K562 (cell line): ENCODE measurements around the gene SLC25A11. TPM values are rescaled to one million over a fixed set of nuclear protein-coding genes. Genes with fewer than 3 reads are reported as not detected.

ENCODE experiments used
- ARID1B ChIP-seq: fragments of 450-650 bp; IDR thresholded peaks from 2 replicates; pipeline ENCODE4 v1.6.1; 2016; ENCODE audit warnings: antibody characterized with exemption, mild to moderate bottlenecking, inconsistent platforms
- BRCA1 ChIP-seq, 2 experiments: fragments of 450-650 bp in 1 of 2; sonication (generic) in 1 of 2; formaldehyde crosslinking in 1 of 2; IDR thresholded peaks; 2 replicates each; pipeline versions ENCODE4 v1.5.0 to v1.6.1; 2017 to 2020; ENCODE audit warnings: mild to moderate bottlenecking in 1 of 2, missing genetic modification reagents in 1 of 2
- BRD9 ChIP-seq: fragments of 450-650 bp; IDR thresholded peaks from 2 replicates; pipeline ENCODE4 v1.6.1; 2018; ENCODE audit warnings: low read depth; ENCODE audit not compliant: partially characterized antibody
- CHAMP1 ChIP-seq: fragments of 450-650 bp; IDR thresholded peaks from 2 replicates; pipeline ENCODE4 v1.6.1; 2016; ENCODE audit warnings: mild to moderate bottlenecking
- MAX ChIP-seq: sonication (generic); formaldehyde crosslinking; IDR thresholded peaks from 2 replicates; pipeline ENCODE4 v1.9.0; 2022; ENCODE audit warnings: mild to moderate bottlenecking, missing genetic modification reagents
- NFE2L1 ChIP-seq: fragments of 450-650 bp; IDR thresholded peaks from 2 replicates; pipeline ENCODE4 v1.6.1; 2016; ENCODE audit warnings: missing genetic modification characterization, low read depth, mild to moderate bottlenecking, missing compliant biosample characterization, moderate library complexity, borderline replicate concordance
- PCBP2 ChIP-seq: fragments of 200-400 bp; formaldehyde crosslinking; IDR thresholded peaks from 2 replicates; pipeline ENCODE4 v1.6.1; 2018; ENCODE audit warnings: low read length, low read depth, mild to moderate bottlenecking, moderate library complexity; ENCODE audit not compliant: poor library complexity, severe bottlenecking
- POLR2B ChIP-seq: fragments of 450-650 bp; IDR thresholded peaks from 2 replicates; pipeline ENCODE4 v1.6.1; 2018; ENCODE audit warnings: low read depth; ENCODE audit not compliant: partially characterized antibody
- POLR2G ChIP-seq: fragments of 200-400 bp; formaldehyde crosslinking; IDR thresholded peaks from 2 replicates; pipeline ENCODE4 v1.6.1; 2017; ENCODE audit warnings: low read depth, mild to moderate bottlenecking, antibody characterized with exemption, low read length, moderate library complexity
- RAD21 ChIP-seq, 2 experiments: fragments of 250-450 bp in 1 of 2; fragments of 450-650 bp in 1 of 2; sonication (Bioruptor Pico) in 1 of 2; formaldehyde crosslinking in 1 of 2; IDR thresholded peaks in 1 of 2; conservative IDR thresholded peaks in 1 of 2; 2 replicates each; pipeline versions ENCODE4 v1.4.0 to v1.8.0; 2020 to 2022; ENCODE audit warnings: mild to moderate bottlenecking in 2 of 2, moderate library complexity in 1 of 2
- RBM15 ChIP-seq: fragments of 200-400 bp; formaldehyde crosslinking; IDR thresholded peaks from 2 replicates; pipeline ENCODE4 v1.6.1; 2018; ENCODE audit warnings: mild to moderate bottlenecking, low read length, moderate library complexity; ENCODE audit not compliant: insufficient read depth
- RHOXF2B ChIP-seq: fragments of 250-450 bp; sonication (Bioruptor Pico); conservative IDR thresholded peaks from 2 replicates; pipeline ENCODE4 v1.5.1; 2021
- TAL1 ChIP-seq: fragments of 450-650 bp; IDR thresholded peaks from 2 replicates; pipeline ENCODE4 v1.6.1; 2016; ENCODE audit warnings: mild to moderate bottlenecking
- USF2 ChIP-seq: sonication (generic); formaldehyde crosslinking; IDR thresholded peaks from 2 replicates; pipeline ENCODE4 v1.5.0; 2020; ENCODE audit warnings: missing genetic modification reagents
- WHSC1 ChIP-seq: IDR thresholded peaks from one replicate; pipeline ENCODE4 v1.6.1; 2012; ENCODE audit warnings: low read length, control low read depth, inconsistent platforms
- ZBTB11 ChIP-seq, 3 experiments: fragments of 200-800 bp in 1 of 3; fragments of 250-450 bp in 1 of 3; fragments of 450-650 bp in 1 of 3; sonication (Bioruptor Pico) in 1 of 3; sonication (Bioruptor generic) in 1 of 3; formaldehyde crosslinking in 1 of 3; IDR thresholded peaks; 2 replicates each; pipeline versions ENCODE4 v1.6.1 to v1.8.0; 2016 to 2022; ENCODE audit warnings: mild to moderate bottlenecking in 2 of 3, missing genetic modification characterization in 2 of 3, missing compliant biosample characterization in 1 of 3, moderate library complexity in 1 of 3
- ZKSCAN8 ChIP-seq: fragments of 200-800 bp; sonication (Bioruptor generic); IDR thresholded peaks from 2 replicates; pipeline ENCODE4 v1.6.1; 2016; ENCODE audit warnings: missing genetic modification characterization, missing compliant biosample characterization
- ZNF584 ChIP-seq: fragments of 200-800 bp; sonication (Bioruptor generic); IDR thresholded peaks from 2 replicates; pipeline ENCODE4 v1.6.1; 2016; ENCODE audit warnings: low read depth, mild to moderate bottlenecking, missing genetic modification characterization, missing compliant biosample characterization
- polyA plus RNA-seq, 8 experiments: library from polyadenylated mRNA; depleted of rRNA in 4 of 8; stranded (reverse) in 5 of 8; unstranded in 3 of 8; fragments of >200 nt; fragmentation: Nextera tagmentation in 2 of 8; fragmentation: Illumina TruSeq in 1 of 8; extraction: Ambion mirVana in 2 of 8; extraction: Trizol in 1 of 8; gene quantifications; 2 replicates each; pipeline versions ENCODE4 v1.2.1 to v1.2.3, GENCODE V29; 2011 to 2014; ENCODE audit warnings: inconsistent platforms in 1 of 8, missing spikeins in 1 of 8
- total RNA-seq, 7 experiments: library from RNA; depleted of rRNA in 6 of 7; stranded (reverse); fragments of >200 nt in 6 of 7; fragmentation: Illumina TruSeq in 2 of 7; extraction: Trizol in 2 of 7; gene quantifications; 2 replicates each; pipeline versions ENCODE4 v1.2.1 to v1.2.3, GENCODE V29; 2011 to 2021; ENCODE audit warnings: low replicate concordance in 1 of 7

SLC25A11 gene
- total and polyA plus RNA-seq, 9 of the 15 experiments (the other 6 are each of a cell fraction or from before 2014, with no cell fraction given): 3.1 to 56.7 (median 32.9) TPM

GRCh38 chr17:4966844-4967538 lies 27.1 kb upstream of the SLC25A11 start (continued):
- no peak for TF ChIP-seq CHAMP1
- TF ChIP-seq ARID1B: no peak
- TF ChIP-seq NFE2L1 (tag): no peak
- TF ChIP-seq BRCA1 (IDR thresholded peaks at IDR 0.05): no peak
- no peak for TF ChIP-seq BRCA1 (CRISPR knock-in tag; IDR thresholded peaks at IDR 0.05)
- TF ChIP-seq RAD21 (CRISPR knock-in tag; conservative IDR thresholded peaks at IDR 0.05 in 1 of 2, IDR thresholded peaks at IDR 0.05 in 1 of 2): no peak
- TF ChIP-seq RHOXF2B: no peak
- peak; percentile 80 for TF ChIP-seq MAX (CRISPR knock-in tag)
- no peak for TF ChIP-seq PCBP2
- TF ChIP-seq RBM15: no peak
- TF ChIP-seq POLR2B: peak; percentile 16
- TF ChIP-seq ZBTB11 (CRISPR knock-in tag; IDR thresholded peaks at IDR 0.05): peak in 2 of 3 experiments; percentile 11 to 64; a peak in 1 of 6 replicates
- no peak for TF ChIP-seq TAL1
- no peak for TF ChIP-seq BRD9
- peak; percentile 82 for TF ChIP-seq POLR2G
- TF ChIP-seq WHSC1: no peak
- TF ChIP-seq ZNF584 (CRISPR knock-in tag): 0 out of 2 replicates have a peak, but pooled peaks have one; percentile 24
- TF ChIP-seq ZKSCAN8 (CRISPR knock-in tag): no peak
- TF ChIP-seq USF2 (CRISPR knock-in tag): peak; percentile 37
